MM.1S (cell line): ENCODE results near the gene ANKLE2.

ENCODE experiments used
- EZH2 ChIP-seq: fragments of 300-600 bp; sonication (generic); optimal IDR thresholded peaks from 2 replicates; pipeline ENCODE3; 2017; ENCODE audit warnings: low read depth, mild to moderate bottlenecking, antibody characterized with exemption, low read length, mixed read lengths
- EZH2phosphoT487 ChIP-seq: fragments of 300-600 bp; sonication (generic); IDR thresholded peaks from 2 replicates; pipeline ENCODE4 v1.6.1; 2018; ENCODE audit warnings: antibody characterized with exemption, low read length
- TF ChIP-seq, protein P1 (sequence below): fragments of 300-600 bp; sonication (generic); IDR thresholded peaks from 2 replicates; pipeline ENCODE4 v1.5.1; 2016; ENCODE audit warnings: antibody characterized with exemption, low read length, mixed read lengths

DNA sequence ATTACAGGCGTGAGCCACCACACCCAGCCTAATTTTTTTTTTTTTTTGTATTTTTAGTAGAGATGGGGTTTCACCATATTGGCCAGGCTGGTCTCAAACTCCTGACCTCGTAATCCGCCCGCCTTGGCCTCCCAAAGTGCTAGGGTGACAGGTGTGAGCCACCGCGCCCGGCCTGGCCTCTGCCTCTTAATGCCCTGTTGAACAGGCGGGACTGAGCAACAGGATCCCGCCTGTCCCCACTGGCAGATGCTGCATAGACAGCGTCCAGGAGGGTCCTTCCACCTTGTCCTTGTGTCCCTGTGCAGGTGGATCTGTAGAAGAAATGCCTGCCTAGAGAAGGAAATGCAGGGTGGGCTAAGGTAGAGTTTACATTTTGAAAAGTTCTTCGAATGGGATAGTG lies 45.3 kb downstream of the ANKLE2 start:
- TF ChIP-seq, protein P1, sequence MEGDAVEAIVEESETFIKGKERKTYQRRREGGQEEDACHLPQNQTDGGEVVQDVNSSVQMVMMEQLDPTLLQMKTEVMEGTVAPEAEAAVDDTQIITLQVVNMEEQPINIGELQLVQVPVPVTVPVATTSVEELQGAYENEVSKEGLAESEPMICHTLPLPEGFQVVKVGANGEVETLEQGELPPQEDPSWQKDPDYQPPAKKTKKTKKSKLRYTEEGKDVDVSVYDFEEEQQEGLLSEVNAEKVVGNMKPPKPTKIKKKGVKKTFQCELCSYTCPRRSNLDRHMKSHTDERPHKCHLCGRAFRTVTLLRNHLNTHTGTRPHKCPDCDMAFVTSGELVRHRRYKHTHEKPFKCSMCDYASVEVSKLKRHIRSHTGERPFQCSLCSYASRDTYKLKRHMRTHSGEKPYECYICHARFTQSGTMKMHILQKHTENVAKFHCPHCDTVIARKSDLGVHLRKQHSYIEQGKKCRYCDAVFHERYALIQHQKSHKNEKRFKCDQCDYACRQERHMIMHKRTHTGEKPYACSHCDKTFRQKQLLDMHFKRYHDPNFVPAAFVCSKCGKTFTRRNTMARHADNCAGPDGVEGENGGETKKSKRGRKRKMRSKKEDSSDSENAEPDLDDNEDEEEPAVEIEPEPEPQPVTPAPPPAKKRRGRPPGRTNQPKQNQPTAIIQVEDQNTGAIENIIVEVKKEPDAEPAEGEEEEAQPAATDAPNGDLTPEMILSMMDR, result no peak
- TF ChIP-seq EZH2 (no peak), EZH2phosphoT487 (no peak)
